KOPT-K1 (cell line): Measurements from ENCODE around the gene CADPS.

Source experiments
- H3K27ac ChIP-seq: fragments of 200-600 bp; sonication (generic); 2 replicates; pipeline ENCODE4 v1.5.1; 2016; ENCODE audit warnings: antibody characterized with exemption, mild to moderate bottlenecking, low read depth, low read length; ENCODE audit not compliant: poor library complexity, severe bottlenecking
- H3K36me3 ChIP-seq: fragments of 200-600 bp; sonication (generic); 2 replicates; pipeline ENCODE4 v1.5.1; 2017; ENCODE audit warnings: antibody characterized with exemption, mild to moderate bottlenecking, low read length, moderate library complexity; ENCODE audit not compliant: insufficient read depth
- H3K9me3 ChIP-seq: fragments of 200-600 bp; sonication (generic); 2 replicates; pipeline ENCODE4 v1.5.1; 2017; ENCODE audit warnings: antibody characterized with exemption, low read length, mild to moderate bottlenecking; ENCODE audit not compliant: insufficient read depth, poor library complexity, severe bottlenecking

CADPS gene

GRCh38 chr3:62885136-62885535 lies 9.9 kb upstream of the CADPS start:
- Histone ChIP-seq H3K36me3 (no peaks in the 10 kb centered on the region), H3K9me3 (no peaks in the 10 kb centered on the region), H3K27ac (no peak overlapping the region)

GRCh38 chr3:62884096-62884870 lies 9.1 kb upstream of the CADPS start:
- no peaks in the 10 kb centered on the region for H3K36me3 ChIP-seq
- no peaks in the 10 kb centered on the region for H3K9me3 ChIP-seq
- H3K27ac ChIP-seq, result no peak overlapping the region

GRCh38 chr3:62882676-62883200 lies 7.5 kb upstream of the CADPS start:
- no peaks in the 10 kb centered on the region for H3K9me3 ChIP-seq
- H3K27ac ChIP-seq, result no peak overlapping the region
- no peaks in the 10 kb centered on the region for H3K36me3 ChIP-seq

GRCh38 chr3:62876064-62876463 lies 848 bp upstream of the CADPS start:
- Histone ChIP-seq H3K27ac (no peak overlapping the region), H3K36me3 (no peaks in the 10 kb centered on the region), H3K9me3 (no peaks in the 10 kb centered on the region)

GRCh38 chr3:62875558-62876002 lies 364 bp upstream of the CADPS start:
- H3K27ac ChIP-seq, result no peak overlapping the region
- H3K36me3 ChIP-seq, result no peaks in the 10 kb centered on the region
- no peaks in the 10 kb centered on the region for H3K9me3 ChIP-seq

GRCh38 chr3:62873761-62874710 lies 1.2 kb downstream of the CADPS start:
- H3K27ac ChIP-seq, result no peak overlapping the region
- H3K9me3 ChIP-seq, result no peaks in the 10 kb centered on the region

GRCh38 chr3:62873451-62873760 lies 1.8 kb downstream of the CADPS start:
- Histone ChIP-seq H3K27ac (no peak overlapping the region), H3K9me3 (no peaks in the 10 kb centered on the region), H3K36me3 (no peaks in the 10 kb centered on the region)

More at GRCh38 chr3:62873761-62874710, 1.2 kb downstream of the CADPS start:
- H3K36me3 ChIP-seq, result no peaks in the 10 kb centered on the region

- H3K27ac ChIP-seq, result no peak overlapping the region
- H3K9me3 ChIP-seq, result no peaks in the 10 kb centered on the region
- no peaks in the 10 kb centered on the region for H3K36me3 ChIP-seq
Observed at GRCh38 chr3:62872318-62872717, 2.9 kb downstream of the CADPS start.

GRCh38 chr3:62870321-62870720 lies 4.9 kb downstream of the CADPS start:
- Histone ChIP-seq H3K36me3 (no peaks in the 10 kb centered on the region), H3K27ac (no peak overlapping the region), H3K9me3 (no peaks in the 10 kb centered on the region)

- no peak overlapping the region for H3K27ac ChIP-seq
- H3K9me3 ChIP-seq, result no peaks in the 10 kb centered on the region
- no peaks in the 10 kb centered on the region for H3K36me3 ChIP-seq
Observed at GRCh38 chr3:62863648-62864047, 11.6 kb downstream of the CADPS start.

- H3K27ac ChIP-seq, result no peak overlapping the region
- no peaks in the 10 kb centered on the region for H3K9me3 ChIP-seq
- no peaks in the 10 kb centered on the region for H3K36me3 ChIP-seq
Observed at GRCh38 chr3:62859203-62859791, 15.9 kb downstream of the CADPS start.

GRCh38 chr3:62845996-62846395 lies 29.2 kb downstream of the CADPS start:
- Histone ChIP-seq H3K36me3 (no peaks in the 10 kb centered on the region), H3K9me3 (no peaks in the 10 kb centered on the region), H3K27ac (no peak overlapping the region)

- Histone ChIP-seq H3K9me3 (no peaks in the 10 kb centered on the region), H3K27ac (no peak overlapping the region), H3K36me3 (no peaks in the 10 kb centered on the region)
Observed at GRCh38 chr3:62843508-62843907, 31.7 kb downstream of the CADPS start.

GRCh38 chr3:62839748-62840147 lies 35.5 kb downstream of the CADPS start:
- Histone ChIP-seq H3K36me3 (no peaks in the 10 kb centered on the region), H3K27ac (no peak overlapping the region), H3K9me3 (no peaks in the 10 kb centered on the region)

GRCh38 chr3:62837145-62837787 lies 38.0 kb downstream of the CADPS start:
- Histone ChIP-seq H3K27ac (no peak overlapping the region), H3K36me3 (no peaks in the 10 kb centered on the region), H3K9me3 (no peaks in the 10 kb centered on the region)
